Naive thymus-derived CD4-positive, alpha-beta T cell (primary cell): ENCODE measurements around the gene MC1R. TPM values are rescaled to one million over a fixed set of nuclear protein-coding genes. Genes with fewer than 3 reads are reported as not detected.

Source experiments
- ATAC-seq: fragments of 150-1000 bp; cut with Tn5 transposase; 2 replicates; pipeline ENCODE4 v1.10.0; 2021; ENCODE audit warnings: mild to moderate bottlenecking, moderate library complexity
- CTCF ChIA-PET: fragments of 350-600 bp; sonication (Branson Sonifier 250); formaldehyde crosslinking; loops from one replicate; lab custom pipeline; 2021; ENCODE audit warnings: antibody characterized with exemption; lab: Charles Lee
- POLR2A ChIA-PET: fragments of 350-600 bp; sonication (Branson Sonifier 250); formaldehyde crosslinking; loops from one replicate; lab custom pipeline; 2021; ENCODE audit warnings: antibody characterized with exemption, inconsistent platforms; lab: Charles Lee
- DNase-seq, 9 donors: peaks; one replicate each; pipeline versions ENCODE4 v3.0.0 to v3.0.0-alpha.2; 2020 to 2022; ENCODE audit warnings: mixed read lengths in 1 of 9
- H3K27ac ChIP-seq: one replicate; pipeline ENCODE4 v1.7.0; 2013; ENCODE audit warnings: mild to moderate bottlenecking, low read depth, low read length, moderate library complexity
- H3K27me3 ChIP-seq, 2 donors: one replicate each; pipeline ENCODE4 v1.7.0; 2013; ENCODE audit warnings: low read length in 2 of 2, mild to moderate bottlenecking in 2 of 2, moderate library complexity in 2 of 2; ENCODE audit not compliant: control insufficient read depth in 2 of 2, insufficient read depth in 2 of 2
- H3K36me3 ChIP-seq, 3 experiments: 1 replicate in 2 of 3; 2 replicates in 1 of 3; pipeline ENCODE4 v1.7.0; 2013; ENCODE audit warnings: low read length in 3 of 3, mild to moderate bottlenecking in 3 of 3, moderate library complexity in 1 of 3; ENCODE audit not compliant: insufficient read depth in 3 of 3, control insufficient read depth in 2 of 3
- H3K4me1 ChIP-seq, 2 donors: one replicate each; pipeline ENCODE4 v1.7.0; 2013; ENCODE audit warnings: low read length in 2 of 2, mild to moderate bottlenecking in 2 of 2, moderate library complexity in 1 of 2; ENCODE audit not compliant: control insufficient read depth in 2 of 2, insufficient read depth in 2 of 2
- H3K4me3 ChIP-seq: 2 replicates; pipeline ENCODE4 v1.7.0; 2013; ENCODE audit warnings: mild to moderate bottlenecking, low read length
- H3K9me3 ChIP-seq, 3 experiments: 1 replicate in 2 of 3; 2 replicates in 1 of 3; pipeline ENCODE4 v1.7.0; 2013; ENCODE audit warnings: low read length in 3 of 3; ENCODE audit not compliant: control insufficient read depth in 2 of 3
- H3K27ac Mint-ChIP-seq, 9 donors: one replicate each; pipeline ENCODE4 v1.8.0; 2020 to 2022; ENCODE audit warnings: mixed read lengths in 9 of 9, mild to moderate bottlenecking in 8 of 9, moderate library complexity in 5 of 9, inconsistent platforms in 2 of 9
- H3K27me3 Mint-ChIP-seq, 5 donors: one replicate each; pipeline ENCODE4 v1.8.0; 2021 to 2022; ENCODE audit warnings: mixed read lengths in 5 of 5, mild to moderate bottlenecking in 1 of 5
- H3K36me3 Mint-ChIP-seq, 5 donors: one replicate each; pipeline ENCODE4 v1.8.0; 2020 to 2022; ENCODE audit warnings: mixed read lengths in 5 of 5, mild to moderate bottlenecking in 3 of 5, inconsistent platforms in 1 of 5
- H3K4me1 Mint-ChIP-seq, 7 donors: one replicate each; pipeline ENCODE4 v1.8.0; 2020 to 2022; ENCODE audit warnings: mixed read lengths in 7 of 7, mild to moderate bottlenecking in 3 of 7, inconsistent platforms in 1 of 7
- H3K4me3 Mint-ChIP-seq, 10 donors: one replicate each; pipeline ENCODE4 v1.8.0; 2020 to 2022; ENCODE audit warnings: mild to moderate bottlenecking in 10 of 10, mixed read lengths in 10 of 10, moderate library complexity in 6 of 10, inconsistent platforms in 2 of 10
- H3K9me3 Mint-ChIP-seq, 11 donors: one replicate each; pipeline ENCODE4 v1.8.0; 2020 to 2022; ENCODE audit warnings: mixed read lengths in 11 of 11, mild to moderate bottlenecking in 4 of 11, inconsistent platforms in 1 of 11, moderate library complexity in 1 of 11
- intact Hi-C, 2 donors: fragments of 100-400 bp; cut with micrococcal nuclease; formaldehyde crosslinking; loops; one replicate each; pipeline ENCODE4 v1.15.1; 2023
- polyA plus RNA-seq, 2 donors: library from polyadenylated mRNA; unstranded; fragments of 300-500 nt; fragmentation: Illumina TruSeq; gene quantifications; one replicate each; pipeline ENCODE4 v1.2.3, GENCODE V29; 2021
- total RNA-seq, 6 experiments: library from RNA in 5 of 6; stranded (reverse) in 5 of 6; gene quantifications; 1 replicate in 5 of 6; 2 replicates in 1 of 6; pipeline ENCODE4 v1.2.3 and lab custom pipeline; 2021 to 2026

MC1R gene
- total and polyA plus RNA-seq, 7 experiments from 2014 or later: 0.14 to 13.9 (median 10.5) TPM

GRCh38 chr16:89954462-89954861 is 35.8 kb downstream of the MC1R start:
- no peak for DNase-seq
- H3K27ac ChIP-seq: no peak overlapping the region
- Mint-ChIP-seq H3K9me3 (no peaks in the 10 kb centered on the region), H3K36me3 (peaks cover 1 to 21% (median 8%) of the 10 kb centered on the region in 5 donors), H3K27ac (no peak overlapping the region), H3K4me3 (no peak overlapping the region), H3K27me3 (peaks cover 0 to 10% (median 0%) of the 10 kb centered on the region in 5 donors), H3K4me1 (peaks cover 7 to 24% (median 10%) of the 10 kb centered on the region in 7 donors)
- ATAC-seq: no peak
- H3K27me3 ChIP-seq: no peaks in the 10 kb centered on the region
- H3K9me3 ChIP-seq: no peaks in the 10 kb centered on the region
- POLR2A ChIA-PET: no interaction called here
- intact Hi-C loops: no loop called here
- CTCF ChIA-PET: no interaction called here
- H3K4me1 ChIP-seq: peaks cover 2 to 3% of the 10 kb centered on the region in 2 donors
- H3K36me3 ChIP-seq: peaks cover 0 to 37% (median 0%) of the 10 kb centered on the region in 3 experiments
- H3K4me3 ChIP-seq: no peak overlapping the region

DNA sequence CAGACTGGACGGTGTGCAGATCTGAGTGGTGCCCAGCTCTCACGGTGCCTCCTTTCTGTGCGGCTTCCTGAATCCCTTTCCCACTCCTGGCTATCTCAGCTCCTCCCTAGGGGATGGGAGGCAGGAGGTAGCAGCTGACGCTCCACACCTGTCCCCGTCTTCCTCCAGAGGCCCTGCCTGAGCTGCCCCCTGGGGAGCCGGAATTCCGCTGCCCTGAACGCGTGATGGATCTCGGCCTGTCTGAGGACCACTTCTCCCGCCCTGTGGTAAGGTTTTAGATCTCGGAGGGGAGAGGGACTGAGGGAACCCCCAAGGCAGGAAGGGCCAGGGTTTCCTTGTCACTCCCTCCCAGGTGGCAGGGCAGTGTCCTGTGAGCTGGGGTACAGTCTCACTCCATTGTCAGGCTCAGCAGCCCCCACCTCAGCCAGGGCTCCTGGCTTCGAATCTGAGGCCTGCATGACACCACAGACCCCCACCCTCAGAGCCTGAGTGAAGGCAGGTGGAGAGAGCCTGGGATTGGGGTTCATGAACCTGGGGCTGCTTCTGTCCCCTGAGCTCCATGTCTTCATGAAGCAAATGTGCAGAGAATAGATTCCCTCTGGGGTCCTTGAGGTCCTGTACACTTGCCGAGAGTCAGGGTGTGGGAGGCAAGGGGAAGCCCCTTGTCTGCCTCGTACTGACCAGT is 36.5 kb downstream of the MC1R start:
- no peak for DNase-seq
- intact Hi-C loops: no loop called here
- H3K4me1 ChIP-seq: no peaks in the 10 kb centered on the region
- peaks cover 1 to 27% (median 8%) of the 10 kb centered on the region in 5 donors for H3K36me3 Mint-ChIP-seq
- CTCF ChIA-PET: no interaction called here
- peaks cover 0 to 3% (median 0%) of the 10 kb centered on the region in 5 donors for H3K27me3 Mint-ChIP-seq
- peaks cover 1 to 18% (median 3%) of the 10 kb centered on the region in 7 donors for H3K4me1 Mint-ChIP-seq
- H3K27ac ChIP-seq: no peak overlapping the region
- no peaks in the 10 kb centered on the region for H3K9me3 ChIP-seq
- ATAC-seq: no peak
- H3K27me3 ChIP-seq: no peaks in the 10 kb centered on the region
- H3K4me3 Mint-ChIP-seq: no peak overlapping the region
- no peaks in the 10 kb centered on the region for H3K9me3 Mint-ChIP-seq
- POLR2A ChIA-PET: interaction anchor here (0.6 kb wide), 1 partner anchor 43 kb away, joined by 3 read pairs; no protein-coding TSS in a partner anchor
- H3K27ac Mint-ChIP-seq: peak overlapping the region in 1 of 9 donors; percentile 65
- H3K4me3 ChIP-seq: no peak overlapping the region
- peaks cover 0 to 41% (median 0%) of the 10 kb centered on the region in 3 experiments for H3K36me3 ChIP-seq

DNA sequence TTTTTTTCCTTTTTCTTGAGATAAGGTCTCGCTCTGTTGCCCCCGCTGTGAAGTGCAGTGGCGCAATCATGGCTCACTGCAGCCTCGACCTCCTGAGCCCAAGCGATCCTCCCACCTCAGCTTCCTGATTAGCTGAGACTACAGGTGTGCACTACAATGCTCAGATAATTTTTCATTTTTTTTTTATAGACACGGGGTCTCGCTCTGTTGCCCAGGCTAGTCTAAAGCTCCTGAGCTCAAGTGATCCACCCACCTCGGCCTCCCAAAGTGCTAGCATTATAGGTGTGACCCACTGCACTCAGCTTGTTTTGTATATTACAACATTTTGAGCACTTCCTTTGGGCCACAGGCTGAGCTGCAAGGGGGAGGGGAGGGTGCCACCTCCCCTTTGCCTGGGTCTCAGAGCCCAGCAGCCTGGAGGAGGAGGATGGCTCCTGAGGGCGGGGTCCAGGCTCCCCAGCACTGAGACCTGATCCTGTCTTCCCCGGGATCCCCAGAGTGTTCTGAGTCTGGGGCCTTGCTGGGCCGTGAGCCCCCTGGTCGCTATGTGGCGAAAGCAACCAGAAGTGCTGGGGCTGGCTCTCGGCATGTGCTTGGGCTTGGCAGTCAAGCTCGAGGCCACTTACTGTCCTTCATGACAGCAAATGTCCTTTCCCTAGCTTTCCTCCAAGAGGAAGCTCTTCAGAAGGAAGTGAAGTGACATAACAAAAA is 38.0 kb downstream of the MC1R start:
- DNase-seq (no peak), ATAC-seq (peak; percentile 30)
- Mint-ChIP-seq H3K27me3 (no peaks in the 10 kb centered on the region), H3K9me3 (no peaks in the 10 kb centered on the region), H3K4me3 (no peak overlapping the region), H3K36me3 (peaks cover 1 to 29% (median 8%) of the 10 kb centered on the region in 5 donors), H3K4me1 (peaks cover 0 to 16% (median 0%) of the 10 kb centered on the region in 7 donors), H3K27ac (no peak overlapping the region)
- H3K9me3 ChIP-seq: no peaks in the 10 kb centered on the region
- ChIA-PET CTCF (interaction anchor here (0.6 kb wide), 1 partner anchor 19 kb away, joined by 4 read pairs; no protein-coding TSS in a partner anchor), POLR2A (no interaction called here)
- no peaks in the 10 kb centered on the region for H3K4me1 ChIP-seq
- no peak overlapping the region for H3K4me3 ChIP-seq
- H3K27me3 ChIP-seq: no peaks in the 10 kb centered on the region
- peaks cover 0 to 57% (median 0%) of the 10 kb centered on the region in 3 experiments for H3K36me3 ChIP-seq
- no peak overlapping the region for H3K27ac ChIP-seq
- intact Hi-C loops: no loop called here

DNA sequence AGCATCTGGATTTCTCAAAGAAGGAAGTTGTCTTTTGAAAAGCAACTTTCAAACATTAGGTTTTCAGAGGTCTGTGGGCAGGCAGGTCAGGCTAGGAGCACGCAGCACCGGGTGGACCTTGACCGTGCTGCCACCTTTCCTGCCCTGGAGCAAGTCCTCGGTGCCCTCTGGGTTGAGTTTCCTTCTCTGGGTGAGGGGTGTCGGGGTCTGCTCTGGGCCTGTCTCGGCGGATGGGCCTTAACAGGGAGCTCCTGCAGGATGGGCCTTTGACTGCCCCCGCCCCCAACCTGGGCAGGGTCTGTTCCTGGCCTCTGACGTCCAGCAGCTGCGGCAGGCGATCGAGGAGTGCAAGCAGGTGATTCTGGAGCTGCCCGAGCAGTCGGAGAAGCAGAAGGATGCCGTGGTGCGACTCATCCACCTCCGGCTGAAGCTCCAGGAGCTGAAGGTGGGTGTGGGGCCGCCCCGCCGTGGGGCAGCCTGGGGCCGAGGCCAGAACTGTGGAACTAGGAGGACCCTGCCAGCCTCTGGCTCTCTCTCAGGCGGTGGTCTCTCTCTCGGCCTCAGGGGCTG is 38.6 kb downstream of the MC1R start:
- Mint-ChIP-seq H3K4me3 (peak overlapping the region in 1 of 10 donors; percentile 30), H3K4me1 (peaks cover 0 to 16% (median 0%) of the 10 kb centered on the region in 7 donors), H3K36me3 (peaks cover 1 to 29% (median 8%) of the 10 kb centered on the region in 5 donors), H3K27me3 (no peaks in the 10 kb centered on the region), H3K9me3 (no peaks in the 10 kb centered on the region), H3K27ac (no peak overlapping the region)
- no peaks in the 10 kb centered on the region for H3K4me1 ChIP-seq
- ChIA-PET CTCF (interaction anchor here (0.6 to 1.5 kb wide), 2 partner anchors 8 to 18 kb away, joined by 3 to 4 read pairs; no protein-coding TSS in a partner anchor), POLR2A (no interaction called here)
- no peak overlapping the region for H3K4me3 ChIP-seq
- H3K9me3 ChIP-seq: no peaks in the 10 kb centered on the region
- intact Hi-C loops: no loop called here
- no peak overlapping the region for H3K27ac ChIP-seq
- H3K36me3 ChIP-seq: peaks cover 0 to 61% (median 0%) of the 10 kb centered on the region in 3 experiments
- H3K27me3 ChIP-seq: no peaks in the 10 kb centered on the region
- DNase-seq (no peak), ATAC-seq (peak; percentile 5)

DNA sequence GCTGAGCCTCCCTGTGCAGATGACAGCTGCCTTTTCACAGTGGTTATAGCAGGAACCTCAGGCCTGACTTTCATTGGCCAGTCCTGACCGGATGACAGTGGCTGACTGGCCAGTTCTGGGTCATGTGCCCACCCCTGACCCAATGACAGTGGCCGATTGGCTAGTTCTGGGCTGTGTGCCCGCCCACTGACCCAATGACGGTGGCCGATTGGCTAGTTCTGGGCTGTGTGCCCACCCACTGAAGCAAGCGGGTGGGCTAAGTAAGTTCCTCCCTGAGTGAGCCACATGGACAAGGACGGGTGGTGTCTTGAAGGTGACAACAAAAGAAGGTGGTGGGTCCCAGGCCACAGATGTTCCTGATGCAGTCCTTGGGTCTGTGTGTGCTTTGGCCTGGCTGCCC is 39.4 kb downstream of the MC1R start:
- H3K4me1 Mint-ChIP-seq: peaks cover 0 to 14% (median 0%) of the 10 kb centered on the region in 7 donors
- H3K27ac Mint-ChIP-seq: no peak overlapping the region
- Histone ChIP-seq H3K9me3 (no peaks in the 10 kb centered on the region), H3K4me1 (no peaks in the 10 kb centered on the region), H3K27me3 (no peaks in the 10 kb centered on the region), H3K4me3 (no peak overlapping the region), H3K36me3 (peaks cover 0 to 61% (median 0%) of the 10 kb centered on the region in 3 experiments), H3K27ac (no peak overlapping the region)
- H3K27me3 Mint-ChIP-seq: no peaks in the 10 kb centered on the region
- no peak overlapping the region for H3K4me3 Mint-ChIP-seq
- H3K9me3 Mint-ChIP-seq: no peaks in the 10 kb centered on the region
- intact Hi-C loops: no loop called here
- H3K36me3 Mint-ChIP-seq: peaks cover 1 to 29% (median 8%) of the 10 kb centered on the region in 5 donors
- ChIA-PET CTCF (interaction anchor here (1.5 kb wide), 1 partner anchor 9 kb away, joined by 3 read pairs; no protein-coding TSS in a partner anchor), POLR2A (no interaction called here)
- ATAC-seq: peak; percentile 86
- DNase-seq: no peak

- H3K36me3 ChIP-seq: peaks cover 0 to 66% (median 0%) of the 10 kb centered on the region in 3 experiments
- POLR2A ChIA-PET: no interaction called here
These were observed 39.9 kb downstream of the MC1R start for GRCh38 chr16:89958596-89958995.

More at GRCh38 chr16:89958596-89958995, 39.9 kb downstream of the MC1R start:
- no peak overlapping the region for H3K27ac Mint-ChIP-seq
- H3K4me3 Mint-ChIP-seq: no peak overlapping the region
- peaks cover 0 to 13% (median 0%) of the 10 kb centered on the region in 7 donors for H3K4me1 Mint-ChIP-seq
- Histone ChIP-seq H3K4me3 (no peak overlapping the region), H3K4me1 (no peaks in the 10 kb centered on the region), H3K27me3 (no peaks in the 10 kb centered on the region), H3K9me3 (no peaks in the 10 kb centered on the region), H3K27ac (no peak overlapping the region)
- no peaks in the 10 kb centered on the region for H3K27me3 Mint-ChIP-seq
- H3K9me3 Mint-ChIP-seq: no peaks in the 10 kb centered on the region
- peaks cover 3 to 32% (median 8%) of the 10 kb centered on the region in 5 donors for H3K36me3 Mint-ChIP-seq
- DNase-seq (no peak), ATAC-seq (no peak)
- intact Hi-C loops: no loop called here
- CTCF ChIA-PET: interaction anchor here (1.5 kb wide), 1 partner anchor 9 kb away, joined by 3 read pairs; no protein-coding TSS in a partner anchor
